ENCODE measurements around the gene DHTKD1. TPM values are rescaled to one million over a fixed set of nuclear protein-coding genes. Genes with fewer than 3 reads are reported as not detected.

The DHTKD1 gene
- total RNA-seq, 1 experiment from 2014 or later = 53.2 TPM

DNA sequence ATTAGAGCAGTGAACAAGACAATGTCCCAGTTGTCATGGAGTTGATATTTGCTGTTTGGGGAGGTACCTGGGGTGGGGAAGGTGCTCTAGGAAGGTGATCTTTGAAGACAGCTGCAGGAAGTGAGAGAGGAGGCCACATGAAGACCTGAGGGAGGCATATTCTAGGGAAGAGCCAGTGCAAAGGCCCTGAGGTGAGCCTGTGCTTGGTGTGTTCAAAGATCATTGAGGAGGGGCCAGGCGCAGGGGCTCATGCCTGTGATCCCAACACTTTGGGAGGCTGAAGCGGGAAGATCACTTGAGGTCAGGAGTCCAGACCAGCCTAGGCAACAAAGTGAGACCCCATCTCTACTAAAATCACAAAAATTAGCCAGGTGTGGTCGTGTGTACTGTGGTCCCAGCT is 75.8 kb downstream of the DHTKD1 start:
- no peak overlapping the region for H2BK12ac ChIP-seq (ENCODE audit: insufficient read length, low read depth, low read length)
- no peak overlapping the region for H2BK120ac ChIP-seq (ENCODE audit: low read depth, low read length, poor library complexity, severe bottlenecking)
- H4K91ac ChIP-seq (ENCODE audit: insufficient read length, low read depth, low read length) = no peak overlapping the region
- DNase-seq = no peak
- no CpG with 5 or more reads among the region's 3 CpGs for WGBS (ENCODE audit: extremely low coverage, insufficient read length, low lambda C conversion rate)
- no peak overlapping the region for H3K9ac ChIP-seq (ENCODE audit: extremely low read depth, insufficient read length, low read length)
- no peak overlapping the region for H2BK5ac ChIP-seq (ENCODE audit: insufficient read length, low read length)
- H3K4me1 Mint-ChIP-seq = no peaks in the 10 kb centered on the region
- no peak overlapping the region for H3K14ac ChIP-seq (ENCODE audit: insufficient read depth, low read length)
- H4K20me1 ChIP-seq (ENCODE audit: control insufficient read depth, insufficient read depth, insufficient read length) = no peaks in the 10 kb centered on the region
- H3K4me3 Mint-ChIP-seq = no peak overlapping the region
- H3K36me3 Mint-ChIP-seq (ENCODE audit: insufficient read depth in 1 of 3, low read depth in 3 of 3) = peaks cover 14 to 34% (median 30%) of the 10 kb centered on the region in 3 experiments; a peak in 6 of 7 replicates
- H3K79me1 ChIP-seq (ENCODE audit: insufficient read depth, low read depth, low read length, poor library complexity, severe bottlenecking) = no peaks in the 10 kb centered on the region
- no peaks in the 10 kb centered on the region for H3K9me3 Mint-ChIP-seq
- H3K27me3 ChIP-seq (ENCODE audit: insufficient read depth, low read length) = no peaks in the 10 kb centered on the region
- no peak overlapping the region for H3K27ac ChIP-seq (ENCODE audit: insufficient read length, low read depth, low read length)
- no peak overlapping the region for H3K4ac ChIP-seq (ENCODE audit: low read depth, low read length)
- H3K4me2 ChIP-seq (ENCODE audit: insufficient read depth, insufficient read length, low read length) = no peak overlapping the region
- H3K79me2 ChIP-seq (ENCODE audit: insufficient read depth, low read length) = no peaks in the 10 kb centered on the region
- H3K4me1 ChIP-seq (ENCODE audit: insufficient read depth, low read length) = no peaks in the 10 kb centered on the region
- no peaks in the 10 kb centered on the region for H3K23me2 ChIP-seq (ENCODE audit: insufficient read length, low read depth, low read length, poor library complexity, severe bottlenecking)
- H2BK20ac ChIP-seq (ENCODE audit: low read depth, low read length, poor library complexity, severe bottlenecking) = no peak overlapping the region
- no peak overlapping the region for H4K8ac ChIP-seq (replicated peaks; ENCODE audit: insufficient read length, low read depth, low read length)
- no peak overlapping the region for H3K18ac ChIP-seq (ENCODE audit: insufficient read length, low read depth, low read length)
- H3T11ph ChIP-seq (ENCODE audit: low read length) = no peak overlapping the region
- no peak overlapping the region for H2AFZ ChIP-seq (ENCODE audit: low read length)
- H3K27ac Mint-ChIP-seq = peak overlapping the region in 1 of 3 experiments; percentile 24; a peak in 2 of 7 replicates
- no peak overlapping the region for H2BK15ac ChIP-seq (ENCODE audit: low read depth, low read length)
- H3K9me3 ChIP-seq (ENCODE audit: control insufficient read depth, low read depth, low read length) = no peaks in the 10 kb centered on the region
- no peaks in the 10 kb centered on the region for H3K27me3 Mint-ChIP-seq (ENCODE audit: low read depth)
- TF ChIP-seq, protein P1, sequence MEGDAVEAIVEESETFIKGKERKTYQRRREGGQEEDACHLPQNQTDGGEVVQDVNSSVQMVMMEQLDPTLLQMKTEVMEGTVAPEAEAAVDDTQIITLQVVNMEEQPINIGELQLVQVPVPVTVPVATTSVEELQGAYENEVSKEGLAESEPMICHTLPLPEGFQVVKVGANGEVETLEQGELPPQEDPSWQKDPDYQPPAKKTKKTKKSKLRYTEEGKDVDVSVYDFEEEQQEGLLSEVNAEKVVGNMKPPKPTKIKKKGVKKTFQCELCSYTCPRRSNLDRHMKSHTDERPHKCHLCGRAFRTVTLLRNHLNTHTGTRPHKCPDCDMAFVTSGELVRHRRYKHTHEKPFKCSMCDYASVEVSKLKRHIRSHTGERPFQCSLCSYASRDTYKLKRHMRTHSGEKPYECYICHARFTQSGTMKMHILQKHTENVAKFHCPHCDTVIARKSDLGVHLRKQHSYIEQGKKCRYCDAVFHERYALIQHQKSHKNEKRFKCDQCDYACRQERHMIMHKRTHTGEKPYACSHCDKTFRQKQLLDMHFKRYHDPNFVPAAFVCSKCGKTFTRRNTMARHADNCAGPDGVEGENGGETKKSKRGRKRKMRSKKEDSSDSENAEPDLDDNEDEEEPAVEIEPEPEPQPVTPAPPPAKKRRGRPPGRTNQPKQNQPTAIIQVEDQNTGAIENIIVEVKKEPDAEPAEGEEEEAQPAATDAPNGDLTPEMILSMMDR (conservative IDR thresholded peaks at IDR 0.05) = no peak
- no peak overlapping the region for H2AK5ac ChIP-seq (ENCODE audit: insufficient read length, low read length)
- no peak overlapping the region for H3K23ac ChIP-seq (ENCODE audit: insufficient read length, low read depth, low read length)
- no peak overlapping the region for H4K5ac ChIP-seq (ENCODE audit: insufficient read length, low read depth, low read length)
- no peak overlapping the region for H3K56ac ChIP-seq (ENCODE audit: insufficient read length, low read depth, low read length)
